Tongue (tissue), 1 donor: ENCODE measurements around the gene SORL1-AS1.
"Not testable (repeated sequence)": the region's sequence is repeated elsewhere in the genome, so short reads cannot be mapped to it uniquely, and the experiment has no call there.

Source experiments
- DNase-seq: peaks from one replicate; pipeline ENCODE4 v3.0.0-alpha.2; 2015

Gene SORL1-AS1

DNA sequence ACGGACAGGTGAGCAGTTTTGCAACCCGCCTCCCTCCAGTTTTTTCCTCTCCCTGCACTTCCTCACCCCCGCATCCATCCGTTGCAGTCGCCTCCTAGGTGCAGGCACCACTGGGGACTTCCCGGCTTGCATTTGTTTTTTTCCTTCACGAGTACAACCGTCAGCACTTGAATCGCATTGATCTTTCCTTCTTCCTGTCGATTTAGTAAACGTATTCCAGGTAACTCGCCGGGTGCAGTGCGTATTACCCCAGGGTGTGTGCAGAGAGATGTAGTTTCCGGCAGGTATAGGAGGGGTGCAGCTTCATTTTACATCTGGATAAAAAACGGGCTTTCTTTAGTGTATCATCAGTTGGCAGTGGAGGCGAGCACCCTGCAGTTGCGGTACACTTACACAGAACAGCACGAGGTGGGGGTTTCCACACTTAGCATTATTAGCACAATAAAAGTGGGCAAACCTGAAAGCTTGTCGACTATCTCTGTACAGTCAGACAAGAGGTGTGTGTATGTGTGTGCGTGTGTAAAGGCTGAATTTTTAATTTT, at the start of gene SORL1-AS1:
SORL1-AS1 (minus strand) TSS at position 359 of the 542 bp plus-strand sequence.
- DNase-seq, result peak; percentile 24

DNA sequence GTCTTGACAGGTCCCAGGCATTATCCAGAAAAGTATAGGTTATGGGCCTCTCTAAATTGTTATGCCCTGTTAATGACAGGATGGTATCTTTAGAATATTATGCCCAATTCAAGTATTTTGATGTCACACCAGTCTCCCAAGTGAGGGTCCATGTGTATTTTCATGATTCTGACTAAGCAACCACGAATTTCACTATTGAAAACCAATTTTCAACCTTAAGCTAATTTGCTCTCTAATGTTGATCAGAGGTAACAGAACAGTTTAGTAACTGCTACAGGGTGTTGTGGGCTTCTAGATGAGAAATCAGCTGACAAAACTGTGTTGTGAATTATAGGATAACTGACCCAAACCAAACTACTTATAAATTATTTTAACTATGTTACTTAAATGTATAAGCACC, 48.0 kb upstream of the SORL1-AS1 start:
- DNase-seq, result no peak

DNA sequence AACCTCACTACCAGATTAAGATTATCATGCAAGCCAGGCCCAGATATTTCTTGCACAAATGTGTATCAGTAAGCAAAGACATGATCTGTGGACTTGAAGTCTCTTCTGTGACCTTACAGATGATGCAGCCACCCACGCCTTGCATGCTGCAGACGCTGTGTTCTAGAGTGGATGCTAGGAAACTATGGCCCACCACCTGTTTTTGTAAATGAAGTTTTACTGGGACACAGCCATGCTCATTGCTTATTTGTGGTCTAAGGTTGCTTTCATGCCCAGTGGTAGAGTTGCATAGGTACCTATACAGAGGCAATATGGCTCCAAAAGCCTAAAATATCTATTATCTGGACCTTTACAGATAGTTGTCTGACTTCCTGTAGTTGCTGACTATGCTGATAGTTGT, 47.5 kb upstream of the SORL1-AS1 start:
- no peak for DNase-seq

DNA sequence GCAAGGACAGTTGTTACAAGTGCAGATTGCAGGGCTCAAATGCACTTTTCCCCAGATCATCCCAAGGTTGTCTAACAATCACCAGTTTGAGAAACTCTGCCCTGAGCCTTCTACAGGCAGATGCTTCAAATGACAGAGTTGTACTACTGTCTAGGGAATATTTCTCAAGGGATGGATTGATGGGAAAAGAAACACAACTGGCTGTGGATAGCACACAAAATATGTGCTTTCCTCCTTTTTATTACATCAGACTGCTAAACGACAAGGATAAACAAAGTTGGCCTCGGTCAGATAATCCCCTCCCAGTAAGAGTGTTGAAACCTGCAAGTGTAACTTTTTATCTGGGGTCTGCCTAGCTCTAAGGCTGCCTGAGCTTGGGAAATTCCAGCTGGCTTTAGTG, 46.6 kb upstream of the SORL1-AS1 start:
- DNase-seq, result no peak

DNA sequence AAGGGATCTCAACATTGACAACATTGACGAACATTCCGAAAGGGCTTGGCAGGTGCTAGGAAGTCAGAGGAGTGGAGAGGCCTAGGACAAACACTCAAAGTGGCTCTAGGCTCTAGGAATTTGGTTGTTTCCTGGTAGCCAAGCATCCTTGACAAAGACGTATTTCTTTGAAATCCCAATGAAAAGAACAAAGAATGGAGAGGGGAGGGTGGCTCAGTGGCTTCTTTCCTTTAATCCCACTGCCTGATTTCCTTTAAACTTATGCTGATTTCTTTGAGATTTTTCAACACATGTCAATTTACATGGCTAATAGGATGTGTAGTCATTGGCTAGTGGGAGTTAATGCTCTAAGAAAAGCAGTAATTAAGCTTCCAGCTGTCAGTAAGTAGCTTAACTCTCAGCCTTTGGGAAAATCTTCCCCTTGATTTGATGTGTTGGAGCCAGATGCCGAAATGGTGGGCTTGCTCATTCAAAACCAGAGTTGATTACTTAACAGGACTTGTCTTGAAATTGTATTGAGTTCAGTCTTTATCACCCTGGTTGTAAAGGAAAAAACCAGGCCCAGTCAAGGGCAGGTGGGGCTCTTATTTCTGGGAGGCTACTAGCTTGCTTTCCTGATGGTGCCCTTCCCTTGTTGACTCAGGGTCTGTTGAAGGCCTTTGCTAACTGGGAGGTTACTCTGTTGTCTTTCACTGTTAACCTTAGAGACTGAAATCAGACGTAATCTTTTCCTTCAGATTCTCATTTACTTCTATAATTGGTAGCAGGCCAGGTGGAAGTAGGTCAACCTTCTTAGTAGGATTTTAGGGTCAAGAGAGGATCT, 44.6 kb upstream of the SORL1-AS1 start:
- no peak for DNase-seq

DNA sequence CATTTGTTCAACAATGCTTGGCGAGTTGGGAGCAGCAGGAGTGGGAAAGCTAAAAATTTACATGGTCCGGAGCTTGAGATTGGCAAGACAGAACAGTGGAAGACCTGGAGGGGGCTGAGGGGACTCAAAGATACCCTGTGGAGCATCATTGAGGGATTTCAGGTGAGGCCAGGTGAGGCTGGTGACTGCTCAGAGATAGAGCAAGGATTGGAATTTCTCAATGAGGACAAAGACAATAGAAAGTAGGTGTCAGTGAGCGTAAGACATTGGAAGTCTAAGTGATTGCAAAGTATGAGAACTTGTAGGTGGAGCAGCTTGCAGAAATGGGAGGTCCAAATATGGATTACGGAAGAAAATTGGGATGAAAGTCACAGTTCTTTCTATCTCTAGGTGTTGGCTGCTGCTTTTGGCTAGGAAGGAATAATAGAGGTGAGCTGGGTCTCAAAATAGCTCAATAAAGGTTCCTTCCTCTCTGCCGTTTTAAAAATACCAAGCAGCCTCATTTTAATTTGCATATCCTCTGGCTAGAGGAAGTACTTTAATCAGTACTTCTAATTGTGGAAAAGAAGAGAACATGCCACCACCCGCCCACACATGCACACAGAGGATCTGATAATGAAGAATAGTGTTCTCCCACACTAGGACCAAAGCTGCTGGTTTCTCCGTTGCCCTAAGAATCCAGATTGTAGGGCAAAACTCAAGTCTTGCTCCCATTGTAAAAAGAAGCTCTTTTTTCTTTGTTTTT, 41.8 kb upstream of the SORL1-AS1 start:
- no peak for DNase-seq

DNA sequence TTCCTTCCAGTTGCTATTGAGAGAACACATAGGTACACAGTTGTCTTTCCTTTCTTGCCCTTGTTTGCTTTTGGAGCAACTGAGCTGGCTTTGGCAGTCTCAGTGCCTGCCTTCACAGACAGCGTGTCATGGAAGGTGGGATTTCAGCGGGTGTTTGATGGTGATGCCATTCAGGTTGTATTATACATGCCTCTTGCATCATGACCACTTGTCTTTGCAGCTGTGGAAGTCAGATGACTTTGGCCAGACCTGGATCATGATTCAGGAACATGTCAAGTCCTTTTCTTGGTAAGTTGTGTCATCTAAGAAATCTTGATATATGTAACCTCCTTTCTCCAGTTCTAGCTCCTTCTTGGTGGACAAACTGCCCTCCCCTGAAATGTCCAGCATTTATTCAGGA, 37.1 kb upstream of the SORL1-AS1 start:
- no peak for DNase-seq

DNA sequence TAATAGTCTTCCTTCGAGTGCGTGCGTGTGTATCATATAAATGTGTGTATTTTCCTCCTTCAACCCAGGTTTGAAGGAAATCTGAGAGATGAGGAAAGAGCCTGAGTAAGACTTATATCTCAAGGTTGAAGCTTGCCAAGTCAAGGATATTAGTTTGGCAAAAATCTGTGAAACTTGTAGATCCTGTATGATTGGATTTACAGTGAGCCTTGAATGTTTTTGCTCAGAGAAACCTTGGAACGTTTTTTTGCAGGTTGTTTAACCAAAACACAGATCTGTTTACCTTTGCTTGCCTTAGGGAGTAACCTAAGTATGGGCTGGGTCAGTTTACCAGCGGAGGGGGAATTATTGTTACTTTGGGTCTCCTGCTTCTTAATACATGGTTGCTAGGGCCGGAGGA, 35.9 kb upstream of the SORL1-AS1 start:
- DNase-seq, result peak; percentile 25

DNA sequence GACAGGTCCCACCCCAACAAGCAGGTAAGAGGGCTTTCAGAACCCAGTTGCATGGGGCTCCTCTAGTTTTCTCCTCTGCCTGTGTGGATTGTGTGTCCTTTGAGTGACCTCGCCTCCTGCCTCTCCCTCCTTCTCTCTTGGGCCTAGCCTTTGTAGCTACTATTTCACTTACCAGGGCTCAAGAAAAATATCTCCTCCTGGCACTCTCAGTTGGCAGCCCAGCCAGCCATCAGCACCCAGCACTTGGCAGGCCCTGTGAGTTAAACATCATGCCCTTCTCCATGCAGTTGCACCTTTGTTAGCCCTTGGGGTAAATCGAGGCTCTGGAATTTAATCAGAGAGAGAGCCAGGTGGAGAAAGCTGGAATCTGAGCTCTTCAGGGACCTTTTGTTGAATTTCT, 35.4 kb upstream of the SORL1-AS1 start:
- DNase-seq, result no peak

DNA sequence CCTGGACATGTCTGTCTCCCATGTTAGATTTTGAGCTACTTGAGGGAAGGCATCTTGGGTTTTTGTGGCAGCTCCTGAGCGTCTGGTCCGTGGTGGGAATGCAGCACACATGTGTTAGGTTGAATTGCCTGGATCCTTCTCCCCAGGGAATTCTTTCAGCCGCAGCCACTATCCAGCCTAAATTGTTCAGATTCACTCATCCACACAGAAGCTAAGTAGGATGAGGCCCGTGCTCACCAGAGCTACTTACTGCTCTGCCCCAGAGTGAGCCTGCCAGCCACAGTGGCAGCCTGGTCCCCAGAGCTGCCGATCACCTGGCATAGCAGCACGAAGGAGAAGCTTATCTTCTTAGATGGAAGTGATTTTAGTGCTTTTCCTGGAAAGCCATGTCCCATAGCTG, 34.4 kb upstream of the SORL1-AS1 start:
- DNase-seq, result no peak

DNA sequence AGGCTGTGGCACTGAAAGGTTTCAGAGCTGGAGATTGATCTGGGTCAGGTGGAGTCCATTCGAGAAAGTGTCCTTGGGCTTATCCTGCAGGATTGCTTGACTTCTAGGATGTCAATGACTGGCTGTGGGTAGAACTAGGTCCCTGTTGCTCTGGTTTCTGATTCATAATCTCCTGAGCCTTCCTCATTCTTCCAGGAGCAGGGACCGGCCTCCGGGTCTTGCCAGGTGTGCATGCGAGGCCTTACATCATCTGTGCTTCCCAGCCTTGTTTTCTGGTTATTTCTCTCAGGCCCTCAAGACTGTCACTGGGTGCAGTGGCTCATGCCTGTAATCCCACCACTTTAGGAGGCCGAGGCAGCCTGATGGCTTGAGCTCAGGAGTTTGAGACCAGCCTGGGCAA, 33.3 kb upstream of the SORL1-AS1 start:
- DNase-seq, result no peak

DNA sequence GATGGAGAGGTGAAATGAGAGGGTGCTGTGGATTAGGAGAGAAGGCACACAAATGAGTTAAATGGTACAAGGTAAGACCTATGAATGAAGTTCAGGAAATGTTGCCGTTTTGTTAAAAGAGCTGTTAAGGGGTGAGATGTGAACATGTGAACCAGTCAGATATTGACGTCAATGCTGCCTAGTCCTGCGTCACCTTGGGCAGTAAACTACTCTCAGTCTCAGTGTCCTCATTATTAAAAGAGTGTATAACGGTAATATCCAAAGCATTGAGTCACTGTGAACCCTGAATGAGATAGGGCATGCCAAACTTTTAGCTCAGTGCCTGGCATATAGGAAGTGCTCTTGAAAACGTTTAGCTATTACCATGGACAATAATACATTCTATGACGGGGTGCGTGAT, 32.4 kb upstream of the SORL1-AS1 start:
- DNase-seq, result no peak

DNA sequence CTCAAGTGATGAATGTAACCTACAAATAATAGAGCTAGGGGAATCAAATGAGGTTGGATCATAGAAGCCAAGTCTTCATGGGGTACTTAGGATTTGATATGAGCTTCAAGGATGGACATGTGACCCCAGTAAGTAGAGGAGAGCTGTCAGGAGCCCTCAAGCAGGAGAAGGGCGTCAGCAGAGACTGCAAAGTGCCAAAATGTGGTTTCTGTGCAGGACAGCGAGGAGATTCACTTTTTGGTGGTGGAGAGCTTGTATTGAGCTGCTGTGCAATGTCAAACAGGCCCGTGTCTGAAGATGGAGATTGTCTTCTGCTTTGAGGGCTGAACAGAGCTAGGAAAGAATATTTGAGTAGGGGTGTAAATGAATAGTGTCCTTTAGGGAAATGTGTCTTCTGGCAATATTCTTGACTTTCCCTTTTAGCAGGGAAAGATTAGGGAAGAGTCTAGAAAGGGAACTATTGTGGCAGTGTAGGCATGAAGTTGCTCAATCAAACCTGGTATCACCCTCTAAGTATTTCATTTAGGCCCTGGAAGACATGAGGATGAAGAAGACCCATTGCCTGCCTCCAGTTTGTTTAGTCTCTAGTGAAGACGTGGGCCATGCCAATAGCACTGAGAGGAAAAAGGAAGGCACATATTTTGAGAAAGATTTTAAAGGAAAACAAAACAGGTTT, 31.2 kb upstream of the SORL1-AS1 start:
- DNase-seq, result no peak

DNA sequence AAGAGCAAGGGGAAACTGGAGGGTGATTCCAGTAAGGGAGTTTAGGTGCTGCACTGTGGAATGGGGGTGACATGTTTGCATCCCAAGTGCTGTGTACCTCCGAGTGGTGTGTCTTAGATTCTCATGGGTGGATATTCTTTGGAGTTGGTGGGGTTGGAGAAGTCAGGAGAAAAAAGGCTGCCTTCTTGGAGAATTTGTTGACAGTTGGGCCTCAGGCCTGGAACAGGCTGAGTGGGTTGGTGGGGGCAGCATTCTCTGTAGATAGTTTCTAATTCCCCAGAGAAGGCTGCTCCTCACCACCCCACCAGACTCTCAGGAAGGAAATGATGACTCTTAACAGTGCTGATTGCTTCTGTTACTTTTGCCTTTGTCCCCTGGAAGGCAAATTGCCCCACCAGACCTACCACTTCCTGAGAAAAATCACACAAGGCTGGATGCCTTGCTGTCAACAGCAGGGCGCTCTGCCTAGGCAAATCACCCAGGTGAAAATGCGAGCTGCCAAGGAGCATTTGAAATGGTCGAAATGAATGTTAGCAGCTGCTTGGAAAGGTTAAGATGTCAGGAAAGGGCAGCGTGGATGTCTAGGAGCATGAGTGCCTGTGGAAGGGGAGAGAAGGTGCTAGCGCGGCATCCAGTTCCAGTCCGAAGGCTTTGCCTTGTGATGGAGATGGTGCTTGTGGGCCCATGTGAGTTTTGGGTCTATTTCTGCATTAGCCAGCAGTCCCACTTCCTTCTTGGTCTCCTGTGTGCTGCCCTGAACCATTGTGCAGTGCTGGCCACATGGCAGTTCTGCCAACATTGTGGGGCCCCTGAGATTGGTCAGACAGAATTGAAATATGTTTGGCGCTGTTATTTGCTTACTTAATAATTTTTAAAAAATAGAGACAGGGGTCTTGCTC, 29.7 kb upstream of the SORL1-AS1 start:
- no peak for DNase-seq

DNA sequence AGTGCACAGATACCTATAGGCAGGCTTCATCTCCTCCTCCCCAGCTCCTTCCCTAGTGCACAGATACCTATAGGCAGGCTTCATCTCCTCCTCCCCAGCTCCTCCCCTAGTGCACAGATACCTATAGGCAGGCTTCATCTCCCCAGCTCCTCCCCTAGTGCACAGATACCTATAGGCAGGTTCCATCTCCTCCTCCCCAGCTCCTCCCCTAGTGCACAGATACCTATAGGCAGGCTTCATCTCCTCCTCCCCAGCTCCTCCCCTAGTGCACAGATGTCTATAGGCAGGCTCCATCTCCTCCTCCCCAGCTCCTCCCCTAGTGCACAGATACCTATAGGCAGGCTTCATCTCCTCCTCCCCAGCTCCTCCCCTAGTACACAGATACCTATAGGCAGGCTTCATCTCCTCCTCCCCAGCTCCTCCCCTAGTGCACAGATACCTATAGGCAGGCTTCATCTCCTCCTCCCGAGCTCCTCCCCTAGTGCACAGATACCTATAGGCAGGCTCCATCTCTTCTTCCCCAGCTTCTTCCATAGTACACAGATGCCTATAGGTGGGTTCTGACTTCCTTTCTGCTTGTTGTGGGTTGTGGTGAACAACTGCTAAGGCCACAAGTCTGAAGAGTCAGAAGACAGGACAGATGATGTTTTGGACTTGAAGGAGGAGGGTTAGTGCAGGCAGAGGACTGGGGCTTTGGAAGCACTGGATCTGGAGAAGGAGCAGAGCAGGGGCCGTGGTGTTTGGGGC, 28.9 kb upstream of the SORL1-AS1 start:
- not testable (repeated sequence) for DNase-seq

DNA sequence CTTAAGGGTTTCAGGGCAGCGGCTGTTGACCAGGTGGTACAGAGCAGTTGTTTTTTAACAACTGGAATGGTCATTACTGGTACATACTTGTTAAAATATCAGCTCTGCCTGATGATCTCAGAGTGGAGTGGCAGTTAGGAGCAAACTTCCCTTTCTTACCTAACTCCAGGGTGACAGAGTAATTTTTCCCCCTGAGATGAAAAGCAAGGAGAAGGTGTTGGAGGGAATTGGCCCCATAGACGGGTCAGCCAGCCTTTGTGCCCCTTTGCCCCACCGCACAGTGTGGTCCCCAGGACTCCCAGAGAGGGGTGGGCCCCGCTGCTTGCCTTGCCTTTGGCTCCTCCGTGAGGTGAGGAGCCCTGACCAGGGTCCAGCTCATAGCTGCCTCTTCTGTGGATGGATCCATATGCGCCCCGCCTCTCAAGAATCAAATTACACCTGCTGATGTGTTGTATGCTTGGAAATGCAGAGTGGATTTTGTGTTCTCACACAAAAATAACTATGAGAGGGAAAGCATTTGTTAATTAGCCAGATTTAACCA, 27.0 kb upstream of the SORL1-AS1 start:
- no peak for DNase-seq

DNA sequence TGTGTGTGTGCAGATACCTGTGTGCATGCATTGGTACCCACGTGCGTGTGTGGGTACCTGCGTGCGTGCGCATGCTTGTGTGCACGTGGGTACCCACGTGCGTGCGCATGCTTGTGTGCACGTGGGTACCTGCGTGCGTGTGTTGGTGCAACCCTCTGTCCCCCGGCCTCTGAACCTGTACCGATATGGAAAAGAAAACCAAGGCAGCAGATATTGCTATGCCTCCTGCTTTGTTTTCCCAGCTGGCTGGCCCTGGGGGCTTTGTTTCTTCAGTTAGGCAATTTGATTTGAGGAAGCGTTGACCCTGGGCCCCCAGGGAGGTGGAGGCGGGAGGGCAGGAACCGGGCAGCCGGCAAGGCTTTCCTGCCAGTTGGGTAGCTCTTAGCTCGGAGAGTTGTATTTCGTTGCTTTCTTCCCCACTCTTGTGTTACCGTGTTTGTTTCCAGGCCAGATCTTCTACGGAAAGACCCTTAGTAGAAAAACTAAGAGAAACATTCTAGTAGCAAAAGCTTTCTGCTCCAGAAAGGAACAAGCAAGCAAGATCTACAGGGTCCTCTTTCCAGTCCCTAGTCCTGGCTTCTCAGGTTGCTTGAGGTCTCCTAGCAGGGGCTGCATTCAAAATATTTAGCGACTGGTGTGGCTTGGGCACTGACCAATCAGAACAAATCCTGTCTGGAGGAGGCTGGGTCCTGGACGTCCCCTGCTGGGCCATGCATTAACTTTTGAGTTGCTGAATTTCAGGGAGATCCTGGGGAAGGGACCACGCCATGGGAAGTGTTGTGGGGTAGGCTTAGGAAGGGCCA, 26.3 kb upstream of the SORL1-AS1 start:
- peak; percentile 50 for DNase-seq

DNA sequence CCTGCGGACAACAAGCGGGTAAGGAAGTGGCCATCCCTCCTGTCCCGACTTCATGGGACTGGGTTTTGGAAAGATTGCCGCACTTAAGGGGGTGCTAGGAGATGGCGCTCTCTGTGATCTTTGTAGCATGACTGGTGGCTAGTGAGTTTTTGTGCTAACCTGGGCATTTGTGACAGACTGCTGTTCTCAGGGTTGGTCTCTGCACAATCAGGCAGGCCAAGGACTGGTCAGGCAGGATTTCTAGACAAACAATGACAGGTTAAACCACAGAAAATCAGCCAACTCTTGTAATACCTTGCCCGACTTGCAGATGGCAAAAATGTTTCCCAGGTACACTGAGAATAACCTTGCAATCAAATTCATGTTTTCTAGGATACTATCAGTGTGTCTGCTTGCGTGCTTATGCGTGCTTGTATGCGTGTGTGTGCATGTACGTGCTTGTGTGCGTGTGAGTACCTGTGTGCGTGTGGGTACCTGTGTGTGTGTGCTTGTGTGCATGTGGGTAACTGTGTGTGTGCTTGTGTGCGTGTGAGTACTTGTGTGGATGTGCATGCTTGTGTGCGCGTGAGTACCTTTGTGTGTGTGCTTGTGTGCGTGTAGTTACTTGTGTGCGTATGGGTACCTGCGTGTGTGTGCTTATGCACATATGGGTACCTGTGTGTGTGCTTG, 25.6 kb upstream of the SORL1-AS1 start:
- DNase-seq, result no peak

DNA sequence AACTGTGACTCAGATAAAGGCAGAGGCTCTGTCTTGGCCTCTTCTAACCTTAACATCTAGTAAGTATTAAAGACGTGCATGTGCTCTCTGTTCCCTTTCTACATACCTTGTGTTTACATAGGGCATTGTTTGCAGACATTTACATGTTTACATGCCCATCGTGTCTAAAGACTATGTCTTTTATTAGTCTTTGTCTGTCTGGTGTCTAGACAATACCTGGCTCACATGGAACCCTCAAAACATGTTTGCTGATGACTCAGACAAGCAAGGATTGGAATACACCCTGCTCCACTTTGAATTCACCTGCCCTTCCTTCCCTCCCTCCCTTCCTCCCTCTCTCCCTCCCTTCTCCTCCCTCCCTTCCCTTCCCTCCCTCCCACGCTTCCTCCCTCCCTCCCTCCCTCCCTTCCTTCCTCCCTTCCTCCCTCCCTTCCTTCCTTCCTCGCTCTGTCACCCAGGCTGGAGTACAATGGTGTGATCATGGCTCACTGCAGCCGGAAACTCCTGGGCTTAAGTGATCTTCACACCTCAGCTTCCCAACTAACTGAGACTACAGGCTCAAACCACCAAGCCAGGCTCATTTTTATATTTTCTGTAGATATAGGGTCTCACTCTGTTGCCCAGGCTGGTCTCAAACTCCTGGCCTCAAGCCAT, 23.7 kb upstream of the SORL1-AS1 start:
- DNase-seq, result peak; percentile 24
